Endodermal cell (in vitro differentiated cells): ENCODE data around the gene NT5C2. TPM values are rescaled to one million over a fixed set of nuclear protein-coding genes. Genes with fewer than 3 reads are reported as not detected.
"Not testable (repeated sequence)": the region's sequence is repeated elsewhere in the genome, so short reads cannot be mapped to it uniquely, and the experiment has no call there.

Experiments
- DNase-seq: peaks from one replicate; pipeline ENCODE4 v3.0.0-alpha.2; 2017
- H3K27ac ChIP-seq: 2 replicates; pipeline ENCODE4 v1.5.1; 2013; ENCODE audit warnings: mild to moderate bottlenecking, low read depth, low read length, moderate library complexity
- H3K27me3 ChIP-seq: 2 replicates; pipeline ENCODE4 v1.6.1; 2013; ENCODE audit warnings: mild to moderate bottlenecking, low read length, moderate library complexity; ENCODE audit not compliant: insufficient read depth, control insufficient read depth, poor library complexity, severe bottlenecking
- H3K36me3 ChIP-seq: 2 replicates; pipeline ENCODE4 v1.7.0; 2013; ENCODE audit warnings: mild to moderate bottlenecking, low read length, moderate library complexity; ENCODE audit not compliant: control insufficient read depth, insufficient read depth
- H3K4me1 ChIP-seq: one replicate; pipeline ENCODE4 v1.7.0; 2013; ENCODE audit warnings: low read length; ENCODE audit not compliant: control insufficient read depth, insufficient read depth
- H3K4me3 ChIP-seq: 2 replicates; pipeline ENCODE4 v1.5.1; 2013; ENCODE audit warnings: mild to moderate bottlenecking, low read length, moderate library complexity
- H3K9ac ChIP-seq: 2 replicates; pipeline ENCODE4 v1.6.1; 2013; ENCODE audit warnings: mild to moderate bottlenecking, low read length, moderate library complexity; ENCODE audit not compliant: poor library complexity, severe bottlenecking; ENCODE audit errors: extremely low read depth
- H3K9me3 ChIP-seq: 2 replicates; pipeline ENCODE4 v1.6.1; 2013; ENCODE audit warnings: mild to moderate bottlenecking, low read length, moderate library complexity; ENCODE audit not compliant: control insufficient read depth
- H3K27ac Mint-ChIP-seq: 2 replicates; pipeline ENCODE4 v1.8.0; 2020; ENCODE audit warnings: mixed read lengths
- H3K27me3 Mint-ChIP-seq: 2 replicates; pipeline ENCODE4 v1.8.0; 2021; ENCODE audit warnings: mild to moderate bottlenecking, mixed read lengths; ENCODE audit not compliant: insufficient read depth
- H3K36me3 Mint-ChIP-seq: 2 replicates; pipeline ENCODE4 v1.8.0; 2020; ENCODE audit warnings: low read depth, mixed read lengths
- H3K4me1 Mint-ChIP-seq: 2 replicates; pipeline ENCODE4 v1.8.0; 2020; ENCODE audit warnings: mixed read lengths
- H3K4me3 Mint-ChIP-seq: 2 replicates; pipeline ENCODE4 v1.8.0; 2020; ENCODE audit warnings: mild to moderate bottlenecking, moderate library complexity, mixed read lengths
- H3K9me3 Mint-ChIP-seq: 2 replicates; pipeline ENCODE4 v1.8.0; 2020; ENCODE audit warnings: mild to moderate bottlenecking, mixed read lengths
- WGBS, 2 experiments: methylation state at CpG; one replicate each; pipeline versions ENCODE4 v1.1.5 to v1.1.7; 2013; ENCODE audit warnings: missing lambda C conversion rate in 2 of 2, mixed read lengths in 1 of 2; ENCODE audit not compliant: insufficient coverage in 1 of 2, insufficient read length in 1 of 2; 5-methylcytosine and 5-hydroxymethylcytosine counted together
- total RNA-seq, 2 donors: library from RNA; stranded (reverse); fragmentation: NEBNext Ultra II Directional in 1 of 2; extraction: Animal tissue kit (Norgen Biotek cat#: 25700) in 1 of 2; gene quantifications; 2 replicates in 1 of 2; 3 replicates in 1 of 2; pipeline ENCODE4 v1.2.1, GENCODE V29; 2021
- TF ChIP-seq, protein P1 (sequence below): fragments of 200-600 bp; sonication (generic); conservative IDR thresholded peaks from 2 replicates; pipeline ENCODE4 v1.5.0; 2021; ENCODE audit warnings: antibody characterized with exemption, mild to moderate bottlenecking

The NT5C2 gene
- total RNA-seq, 2 donors from 2014 or later = 122 to 148 TPM

DNA sequence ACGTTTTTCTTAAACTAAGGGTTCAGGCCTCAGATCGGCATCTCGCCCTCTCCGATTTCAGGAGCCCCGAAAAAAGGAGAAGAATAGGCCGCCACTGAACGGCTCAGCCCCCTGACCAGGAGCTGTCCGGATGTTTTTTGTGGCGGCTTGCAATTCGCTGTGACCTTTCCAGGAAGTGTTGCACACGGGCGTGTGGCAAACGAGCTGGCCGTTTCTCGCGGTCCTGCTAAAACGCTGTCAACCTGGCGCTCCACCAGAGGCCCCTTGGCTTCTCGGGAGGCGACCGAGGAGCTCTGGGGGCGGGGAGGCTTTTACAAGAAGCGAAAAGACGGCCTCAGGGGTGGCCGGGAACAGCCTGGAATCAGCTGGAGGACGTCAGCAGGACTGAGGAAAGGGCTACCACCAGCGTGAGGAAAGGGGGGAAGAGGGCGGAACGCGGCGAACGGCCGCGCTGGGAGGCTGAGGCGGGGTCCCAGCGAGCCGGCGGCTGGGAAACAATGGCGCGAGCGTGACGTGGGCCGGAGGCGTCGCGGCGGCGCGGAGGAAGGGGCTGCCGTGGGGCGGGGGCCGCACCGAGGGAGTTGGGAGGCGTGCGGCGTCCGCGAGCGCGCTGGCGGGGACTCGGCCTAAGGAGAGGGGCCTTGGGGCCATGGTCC, 493 bp downstream of the NT5C2 start:
- TF ChIP-seq, protein P1, sequence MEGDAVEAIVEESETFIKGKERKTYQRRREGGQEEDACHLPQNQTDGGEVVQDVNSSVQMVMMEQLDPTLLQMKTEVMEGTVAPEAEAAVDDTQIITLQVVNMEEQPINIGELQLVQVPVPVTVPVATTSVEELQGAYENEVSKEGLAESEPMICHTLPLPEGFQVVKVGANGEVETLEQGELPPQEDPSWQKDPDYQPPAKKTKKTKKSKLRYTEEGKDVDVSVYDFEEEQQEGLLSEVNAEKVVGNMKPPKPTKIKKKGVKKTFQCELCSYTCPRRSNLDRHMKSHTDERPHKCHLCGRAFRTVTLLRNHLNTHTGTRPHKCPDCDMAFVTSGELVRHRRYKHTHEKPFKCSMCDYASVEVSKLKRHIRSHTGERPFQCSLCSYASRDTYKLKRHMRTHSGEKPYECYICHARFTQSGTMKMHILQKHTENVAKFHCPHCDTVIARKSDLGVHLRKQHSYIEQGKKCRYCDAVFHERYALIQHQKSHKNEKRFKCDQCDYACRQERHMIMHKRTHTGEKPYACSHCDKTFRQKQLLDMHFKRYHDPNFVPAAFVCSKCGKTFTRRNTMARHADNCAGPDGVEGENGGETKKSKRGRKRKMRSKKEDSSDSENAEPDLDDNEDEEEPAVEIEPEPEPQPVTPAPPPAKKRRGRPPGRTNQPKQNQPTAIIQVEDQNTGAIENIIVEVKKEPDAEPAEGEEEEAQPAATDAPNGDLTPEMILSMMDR = no peak
- 0% methylated on average over 25 to 62 of the region's 62 CpGs for WGBS, 2 experiments
- H3K9me3 ChIP-seq = no peaks in the 10 kb centered on the region

DNA sequence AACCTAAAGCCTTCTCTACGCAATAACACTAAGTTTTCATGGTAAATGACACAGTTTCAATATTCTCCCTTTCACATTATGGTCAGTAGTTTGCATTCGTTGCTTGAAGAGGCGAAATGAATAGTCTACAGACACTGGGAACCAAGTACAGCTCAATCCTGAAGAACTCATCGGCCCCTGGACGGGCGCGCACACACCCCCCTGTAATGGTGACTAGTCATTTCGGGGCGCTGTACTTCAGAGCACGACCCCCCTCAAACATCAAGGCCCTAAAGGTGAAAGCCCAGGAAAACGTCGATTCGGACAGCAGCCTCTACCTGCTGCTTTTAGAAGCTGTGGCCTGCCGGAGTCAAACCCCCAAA, 1.0 kb downstream of the NT5C2 start:
- Mint-ChIP-seq H3K9me3 (no peaks in the 10 kb centered on the region), H3K36me3 (peaks cover 12% of the 10 kb centered on the region), H3K27me3 (no peaks in the 10 kb centered on the region), H3K27ac (peak overlapping the region; percentile 93), H3K4me1 (peaks cover 30% of the 10 kb centered on the region), H3K4me3 (peak overlapping the region; percentile 98)
- WGBS, 2 experiments = 4 to 5% methylated on average over 7 to 14 of the region's 14 CpGs
- no peaks in the 10 kb centered on the region for H3K27me3 ChIP-seq
- H3K4me1 ChIP-seq = no peaks in the 10 kb centered on the region
- no peak for DNase-seq
- peak overlapping the region; percentile 91 for H3K9ac ChIP-seq
- H3K27ac ChIP-seq = peak overlapping the region; percentile 93
- peak overlapping the region; percentile 91 for H3K4me3 ChIP-seq
- TF ChIP-seq, protein P1 = no peak
- no peaks in the 10 kb centered on the region for H3K9me3 ChIP-seq
- H3K36me3 ChIP-seq = peaks cover 11% of the 10 kb centered on the region

More for the DNA sequence above, 493 bp downstream of the NT5C2 start:
- H3K36me3 Mint-ChIP-seq = peaks cover 12% of the 10 kb centered on the region
- DNase-seq = peak; percentile 86
- H3K4me3 Mint-ChIP-seq = peak overlapping the region; percentile 98
- H3K4me3 ChIP-seq = peak overlapping the region; percentile 91
- H3K27me3 Mint-ChIP-seq = no peaks in the 10 kb centered on the region
- H3K27ac Mint-ChIP-seq = peak overlapping the region; percentile 93
- H3K27me3 ChIP-seq = no peaks in the 10 kb centered on the region
- peak overlapping the region; percentile 93 for H3K27ac ChIP-seq
- no peaks in the 10 kb centered on the region for H3K9me3 Mint-ChIP-seq
- H3K9ac ChIP-seq = peak overlapping the region; percentile 91
- peaks cover 35% of the 10 kb centered on the region for H3K4me1 Mint-ChIP-seq
- H3K36me3 ChIP-seq = peaks cover 10% of the 10 kb centered on the region
- H3K4me1 ChIP-seq = no peaks in the 10 kb centered on the region

DNA sequence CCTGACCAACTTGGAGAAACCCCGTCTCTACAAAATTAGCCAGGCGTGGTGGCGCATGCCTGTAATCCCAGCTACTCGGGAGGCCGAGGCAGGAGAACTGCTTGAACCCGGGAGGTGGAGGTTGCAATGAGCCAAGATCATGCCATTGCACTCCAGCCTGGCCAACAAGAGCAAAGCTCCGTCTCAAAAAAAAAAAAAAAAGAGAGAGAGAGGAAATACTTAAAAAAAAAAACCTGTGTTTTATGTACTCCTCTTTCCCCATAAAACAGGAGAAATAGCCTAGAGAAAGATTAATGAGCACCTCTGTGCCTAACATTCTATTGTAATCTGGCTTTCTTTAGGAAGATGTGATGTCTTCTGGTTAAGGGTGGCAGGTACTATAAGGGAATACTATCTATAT, 1.9 kb downstream of the NT5C2 start:
- H3K4me1 ChIP-seq, H3K9me3 ChIP-seq, H3K27ac ChIP-seq, H3K27me3 Mint-ChIP-seq, H3K27me3 ChIP-seq, H3K9me3 Mint-ChIP-seq, DNase-seq, H3K27ac Mint-ChIP-seq: not testable (repeated sequence)
- H3K4me1 Mint-ChIP-seq = peaks cover 32% of the 10 kb centered on the region
- H3K36me3 ChIP-seq = peaks cover 13% of the 10 kb centered on the region
- H3K4me3 ChIP-seq = peak overlapping the region; percentile 91
- peak overlapping the region; percentile 91 for H3K9ac ChIP-seq
- peaks cover 16% of the 10 kb centered on the region for H3K36me3 Mint-ChIP-seq
- 90 to 95% methylated on average over 4 to 7 of the region's 7 CpGs for WGBS, 2 experiments
- peak overlapping the region; percentile 98 for H3K4me3 Mint-ChIP-seq

DNA sequence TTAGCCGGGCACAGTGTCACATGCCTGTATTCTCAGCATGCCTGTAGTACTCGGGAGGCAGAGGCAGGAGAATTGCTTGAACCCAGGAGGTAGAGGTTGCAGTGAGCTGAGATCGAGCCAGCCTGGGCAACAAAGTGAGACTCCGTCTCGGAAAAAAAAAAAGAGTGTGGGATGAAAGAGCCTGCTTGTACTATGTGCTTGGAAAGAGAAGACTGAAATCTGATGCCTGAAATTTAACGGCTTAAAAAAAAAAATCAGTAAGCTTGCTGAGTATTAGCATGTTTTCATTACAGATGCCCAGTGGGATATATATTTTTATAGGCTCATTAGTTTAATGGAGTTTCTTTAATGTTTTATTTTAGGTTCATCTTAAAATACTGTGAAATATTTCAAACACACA, 4.2 kb downstream of the NT5C2 start:
- Mint-ChIP-seq H3K36me3 (peaks cover 16% of the 10 kb centered on the region), H3K9me3 (no peaks in the 10 kb centered on the region), H3K27ac (peak overlapping the region; percentile 64), H3K27me3 (no peaks in the 10 kb centered on the region), H3K4me1 (peaks cover 44% of the 10 kb centered on the region), H3K4me3 (no peak overlapping the region)
- 85% methylated on average over 6 of the region's 6 CpGs for WGBS, 2 experiments
- Histone ChIP-seq H3K4me1 (no peaks in the 10 kb centered on the region), H3K4me3 (no peak overlapping the region), H3K27me3 (no peaks in the 10 kb centered on the region), H3K27ac (no peak overlapping the region), H3K9ac (no peak overlapping the region), H3K9me3 (no peaks in the 10 kb centered on the region), H3K36me3 (peaks cover 28% of the 10 kb centered on the region)
- TF ChIP-seq, protein P1 = no peak
- no peak for DNase-seq
